MM.1S (cell line): ENCODE measurements around the gene PTPN1.

Experiments
- CTCF ChIP-seq: fragments of 300-600 bp; sonication (generic); IDR thresholded peaks from 2 replicates; pipeline ENCODE4 v1.5.1; 2016; ENCODE audit warnings: antibody characterized with exemption, low read length, mixed read lengths
- EZH2phosphoT487 ChIP-seq: fragments of 300-600 bp; sonication (generic); IDR thresholded peaks from 2 replicates; pipeline ENCODE4 v1.6.1; 2018; ENCODE audit warnings: antibody characterized with exemption, low read length

GRCh38 chr20:50498071-50498776, 12.0 kb upstream of the PTPN1 start:
- TF ChIP-seq CTCF = no peak
- TF ChIP-seq EZH2phosphoT487 = no peak
